GM12875 (cell line): ENCODE data around the gene SRA1.

Experiments
- H3K4me3 ChIP-seq: one replicate; pipeline ENCODE4 v1.5.1; 2011; ENCODE audit warnings: low read depth, low read length, control low read depth
- TF ChIP-seq, protein P1 (sequence below): IDR thresholded peaks from 2 replicates; pipeline ENCODE4 v1.5.1; 2011; ENCODE audit warnings: low read depth, mild to moderate bottlenecking, control low read depth, inconsistent platforms, low read length, moderate library complexity, borderline replicate concordance; ENCODE audit not compliant: insufficient read depth

The SRA1 gene

DNA sequence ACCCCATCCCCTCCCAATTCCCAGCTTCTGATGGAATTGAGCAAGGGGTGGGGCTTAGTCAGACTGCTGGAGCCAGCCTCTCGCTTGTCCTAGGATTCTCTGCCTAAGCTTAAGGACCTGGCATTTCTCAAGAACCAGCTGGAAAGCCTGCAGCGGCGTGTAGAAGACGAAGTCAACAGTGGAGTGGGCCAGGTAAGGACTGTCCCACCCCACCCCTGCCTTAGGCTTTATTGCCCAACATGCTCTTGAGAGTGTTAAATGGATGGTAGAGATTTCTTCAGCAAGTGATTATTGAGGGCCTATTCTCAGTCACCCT lies 8.5 kb upstream of the SRA1 start:
- H3K4me3 ChIP-seq, result peak overlapping the region; percentile 92
- TF ChIP-seq, protein P1, sequence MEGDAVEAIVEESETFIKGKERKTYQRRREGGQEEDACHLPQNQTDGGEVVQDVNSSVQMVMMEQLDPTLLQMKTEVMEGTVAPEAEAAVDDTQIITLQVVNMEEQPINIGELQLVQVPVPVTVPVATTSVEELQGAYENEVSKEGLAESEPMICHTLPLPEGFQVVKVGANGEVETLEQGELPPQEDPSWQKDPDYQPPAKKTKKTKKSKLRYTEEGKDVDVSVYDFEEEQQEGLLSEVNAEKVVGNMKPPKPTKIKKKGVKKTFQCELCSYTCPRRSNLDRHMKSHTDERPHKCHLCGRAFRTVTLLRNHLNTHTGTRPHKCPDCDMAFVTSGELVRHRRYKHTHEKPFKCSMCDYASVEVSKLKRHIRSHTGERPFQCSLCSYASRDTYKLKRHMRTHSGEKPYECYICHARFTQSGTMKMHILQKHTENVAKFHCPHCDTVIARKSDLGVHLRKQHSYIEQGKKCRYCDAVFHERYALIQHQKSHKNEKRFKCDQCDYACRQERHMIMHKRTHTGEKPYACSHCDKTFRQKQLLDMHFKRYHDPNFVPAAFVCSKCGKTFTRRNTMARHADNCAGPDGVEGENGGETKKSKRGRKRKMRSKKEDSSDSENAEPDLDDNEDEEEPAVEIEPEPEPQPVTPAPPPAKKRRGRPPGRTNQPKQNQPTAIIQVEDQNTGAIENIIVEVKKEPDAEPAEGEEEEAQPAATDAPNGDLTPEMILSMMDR, result no peak

DNA sequence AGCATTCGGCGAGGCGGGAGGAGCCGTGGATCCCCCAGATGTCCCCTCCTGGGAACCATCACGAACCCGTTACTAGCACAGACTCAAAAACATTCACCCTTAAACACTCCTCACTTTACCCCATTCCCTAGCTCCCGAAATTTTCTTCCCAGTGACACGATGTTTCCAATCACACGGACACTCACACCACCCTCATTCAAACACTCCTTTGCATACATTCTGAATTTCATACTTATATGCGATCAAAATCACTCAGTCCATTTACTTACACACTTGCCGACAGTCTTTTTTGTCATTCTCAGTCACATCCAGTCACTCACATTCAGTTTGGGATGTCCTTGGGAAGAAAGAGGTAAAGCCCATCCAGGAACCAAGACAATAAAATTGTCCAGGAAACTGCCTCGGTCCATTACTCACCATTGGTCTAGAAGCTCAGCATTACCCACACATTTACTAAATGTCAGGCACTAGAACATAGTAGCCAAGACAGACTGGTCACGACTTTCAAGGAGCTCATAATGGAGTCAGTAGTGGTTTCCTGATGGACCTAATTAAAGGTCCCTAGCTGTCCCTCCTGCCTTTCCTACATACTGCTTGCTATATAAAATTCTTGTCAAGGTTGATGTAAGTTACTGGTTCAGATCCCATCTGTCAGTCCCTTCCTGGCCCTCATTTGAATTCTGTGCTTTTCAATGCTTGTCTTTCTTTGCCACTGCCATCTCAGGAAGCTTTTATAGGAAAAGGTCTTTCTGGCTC lies 7.9 kb upstream of the SRA1 start:
- TF ChIP-seq, protein P1, result no peak
- H3K4me3 ChIP-seq, result peak overlapping the region; percentile 92

DNA sequence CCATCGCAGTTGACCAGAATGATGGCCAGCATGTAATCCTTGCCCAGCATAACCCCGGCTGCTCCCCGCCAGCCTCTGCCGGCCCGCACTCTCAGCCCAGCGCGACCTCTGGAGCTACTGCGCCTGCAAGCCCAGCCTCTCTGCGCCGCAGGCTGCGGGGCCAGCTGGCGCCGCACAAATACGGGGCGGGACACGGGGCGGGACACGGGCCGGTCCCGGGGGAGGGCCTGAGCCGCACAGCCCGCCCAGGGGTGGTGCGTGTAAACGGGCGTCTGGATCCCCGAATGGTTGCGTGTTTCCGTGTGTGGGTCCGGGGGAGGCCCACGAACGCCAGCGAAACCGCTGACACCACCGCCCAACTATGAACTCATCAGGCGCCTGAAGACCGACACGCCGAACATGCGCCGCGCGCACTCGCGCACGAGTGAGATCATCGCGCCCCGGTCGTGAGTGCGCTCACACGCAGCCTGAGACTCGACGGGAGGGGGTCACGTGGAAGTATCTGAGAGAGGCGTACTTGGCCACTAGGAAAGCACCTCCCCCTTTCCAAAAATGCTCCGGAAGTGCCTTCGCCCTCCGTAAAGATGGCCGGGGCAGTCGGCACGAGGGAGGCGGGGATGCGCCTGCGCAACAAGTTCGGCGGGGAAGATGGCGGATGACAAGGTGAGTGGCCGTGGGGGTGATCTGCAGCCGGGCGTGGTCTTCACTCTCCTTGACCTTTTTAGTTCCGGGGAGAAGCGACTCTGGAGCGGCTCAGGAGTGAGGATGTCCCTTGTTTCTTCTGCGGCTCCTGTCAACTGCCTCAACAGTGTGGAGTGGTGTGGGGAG lies 7.1 kb upstream of the SRA1 start, which contains the start of the genes APBB3 and SLC35A4:
TSS of gene APBB3 (minus strand) at position 403 of the 828 bp plus-strand sequence. CDS start at position 50, 353 bp downstream.
TSS of gene SLC35A4 (plus strand) at position 633 of the 828 bp plus-strand sequence. CDS start 2,342 bp downstream, outside the sequence.
- peak within 1 kb of the TSS; percentile 92 for H3K4me3 ChIP-seq
- TF ChIP-seq, protein P1, result no peak

- H3K4me3 ChIP-seq, result peak overlapping the region; percentile 92
- TF ChIP-seq, protein P1, result no peak
These were observed 6.3 kb upstream of the SRA1 start for GRCh38 chr5:140563596-140563995.

- no peak overlapping the region for H3K4me3 ChIP-seq
- TF ChIP-seq, protein P1, result no peak
These were observed 4.7 kb upstream of the SRA1 start for GRCh38 chr5:140561753-140562523.

DNA sequence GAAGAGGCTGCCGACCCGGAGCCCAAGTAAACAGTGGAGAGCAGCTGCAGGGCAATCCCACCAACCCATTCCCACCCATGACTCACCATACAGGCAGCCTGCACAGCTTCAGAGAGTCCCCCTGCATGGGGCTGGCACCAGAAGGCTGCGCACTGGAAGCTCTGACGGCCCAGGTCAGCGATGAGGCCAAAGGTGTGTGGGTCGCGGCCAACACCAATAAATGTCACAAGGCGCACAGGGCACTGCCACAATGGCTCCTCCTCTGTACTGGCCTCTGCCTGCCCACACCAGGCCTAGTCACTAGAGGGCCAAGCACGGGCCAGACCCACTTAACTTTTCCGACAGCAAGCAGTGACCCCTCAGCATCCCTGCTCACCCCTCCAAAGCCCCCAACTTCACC lies 3.0 kb upstream of the SRA1 start:
- H3K4me3 ChIP-seq, result no peak overlapping the region
- TF ChIP-seq, protein P1, result no peak
